T-helper 1 cell treated with Interleukin-12 subunit alpha and Interleukin-12 subunit beta and Interleukin-4 antibody, amounts not matched to agents 30 μg/mL and 1 μg/mL, for 36 hours (primary cell): ENCODE data around the gene INSYN2B.
A peak's percentile ranks its signal among the peaks of the same experiment; 100 is the strongest.
"Not testable (repeated sequence)": the region's sequence is repeated elsewhere in the genome, so short reads cannot be mapped to it uniquely, and the experiment has no call there.

Experiments used
- H3K27ac Mint-ChIP-seq: one replicate; pipeline ENCODE4 v1.8.0; 2021; ENCODE audit warnings: mild to moderate bottlenecking, mixed read lengths
- H3K27me3 Mint-ChIP-seq: one replicate; pipeline ENCODE4 v1.8.0; 2021; ENCODE audit warnings: low read depth, mixed read lengths
- H3K36me3 Mint-ChIP-seq: one replicate; pipeline ENCODE4 v1.8.0; 2021; ENCODE audit warnings: low read depth, mixed read lengths
- H3K4me1 Mint-ChIP-seq: one replicate; pipeline ENCODE4 v1.8.0; 2021; ENCODE audit warnings: low read depth, mixed read lengths
- H3K4me3 Mint-ChIP-seq: one replicate; pipeline ENCODE4 v1.8.0; 2021; ENCODE audit warnings: mild to moderate bottlenecking, moderate library complexity, mixed read lengths
- H3K9me3 Mint-ChIP-seq: one replicate; pipeline ENCODE4 v1.8.0; 2021; ENCODE audit warnings: mixed read lengths

Gene INSYN2B

DNA sequence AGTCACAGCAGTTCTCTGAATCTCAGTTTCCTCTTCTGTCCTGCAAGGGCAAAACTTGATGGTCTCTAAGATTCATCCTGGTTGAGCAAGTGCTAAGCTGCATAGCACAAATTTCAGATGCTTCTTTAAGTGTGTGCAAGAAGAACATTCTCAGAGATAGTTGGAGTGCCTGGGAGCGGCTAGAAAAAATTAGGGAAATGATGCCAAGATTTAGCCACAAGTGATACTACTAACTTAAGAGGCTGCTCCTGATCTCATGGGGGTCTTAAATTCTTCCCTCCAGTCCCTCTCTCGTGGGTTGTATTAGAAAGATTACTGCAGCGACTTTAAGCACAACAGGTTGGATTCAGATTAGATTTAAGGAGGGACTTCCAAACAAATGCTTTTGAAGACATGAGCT lies 24.2 kb downstream of the INSYN2B start:
- H3K4me3 Mint-ChIP-seq = no peak overlapping the region
- H3K27me3 Mint-ChIP-seq = no peaks in the 10 kb centered on the region
- no peak overlapping the region for H3K27ac Mint-ChIP-seq
- H3K36me3 Mint-ChIP-seq = peaks cover 9% of the 10 kb centered on the region
- no peaks in the 10 kb centered on the region for H3K9me3 Mint-ChIP-seq
- peaks cover 4% of the 10 kb centered on the region for H3K4me1 Mint-ChIP-seq

DNA sequence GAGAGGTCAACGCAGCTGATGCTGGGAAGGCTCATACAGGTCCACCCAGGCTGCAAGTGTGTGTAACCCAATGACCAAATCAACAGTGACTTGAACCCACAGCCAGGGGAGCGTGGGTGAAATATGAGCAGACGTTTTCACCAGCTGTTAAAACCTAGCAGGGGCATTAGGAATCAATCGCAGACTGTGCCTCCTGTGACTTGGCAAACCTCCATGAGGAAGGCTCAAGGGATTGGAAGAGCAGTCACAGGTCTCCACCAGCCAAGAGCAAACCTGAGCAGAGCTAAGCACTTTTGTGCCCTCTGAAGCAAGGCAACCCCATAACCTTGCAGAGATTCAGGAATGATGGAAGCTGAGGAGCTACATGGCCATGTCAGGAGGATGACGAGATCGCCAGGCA lies 25.5 kb downstream of the INSYN2B start:
- Mint-ChIP-seq H3K4me1 (peaks cover 4% of the 10 kb centered on the region), H3K27ac (peak overlapping the region; percentile 45), H3K9me3 (no peaks in the 10 kb centered on the region), H3K36me3 (peaks cover 17% of the 10 kb centered on the region), H3K27me3 (no peaks in the 10 kb centered on the region), H3K4me3 (no peak overlapping the region)

DNA sequence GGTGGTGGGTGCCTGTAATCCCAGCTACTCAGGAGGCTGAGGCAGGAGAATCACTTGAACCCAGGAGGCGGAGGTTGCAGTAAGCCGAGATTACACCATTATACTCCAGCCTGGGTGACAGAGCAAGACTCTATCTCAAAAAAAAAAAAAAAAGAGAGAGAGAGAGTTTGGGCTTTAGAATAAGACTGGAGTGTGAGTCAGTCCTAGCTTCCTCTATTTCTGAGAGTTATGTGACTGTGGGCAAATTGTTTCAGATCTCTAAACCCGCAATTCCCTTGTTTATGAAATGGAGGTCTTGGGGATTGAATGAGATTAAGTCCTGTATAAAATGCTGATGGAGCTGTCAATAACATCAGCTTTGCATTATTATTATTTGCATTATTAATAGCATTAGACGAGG lies 27.1 kb downstream of the INSYN2B start:
- H3K27me3 Mint-ChIP-seq, H3K4me3 Mint-ChIP-seq, H3K9me3 Mint-ChIP-seq, H3K27ac Mint-ChIP-seq, H3K4me1 Mint-ChIP-seq: not testable (repeated sequence)
- peaks cover 24% of the 10 kb centered on the region for H3K36me3 Mint-ChIP-seq

DNA sequence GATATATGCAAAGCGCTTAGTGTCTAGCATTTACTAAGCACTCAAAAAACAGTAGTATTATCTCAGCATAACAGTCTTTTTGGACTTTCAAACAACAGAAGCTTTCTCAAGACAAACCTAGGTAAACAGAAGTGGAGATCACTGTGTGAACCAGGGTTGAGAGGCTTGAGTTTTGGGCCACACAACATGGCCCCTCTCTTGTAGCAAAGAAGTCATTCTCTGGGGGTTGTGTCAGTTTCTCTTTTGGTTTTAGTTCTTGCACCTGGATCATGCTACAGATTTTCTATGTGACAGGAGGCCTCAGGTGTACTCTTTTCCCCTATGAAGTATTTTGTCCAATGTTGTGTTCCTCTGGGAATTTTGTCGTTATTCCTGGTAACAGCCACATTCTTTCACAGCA lies 30.0 kb downstream of the INSYN2B start:
- peak overlapping the region; percentile 31 for H3K27ac Mint-ChIP-seq
- H3K27me3 Mint-ChIP-seq = no peaks in the 10 kb centered on the region
- no peak overlapping the region for H3K4me3 Mint-ChIP-seq
- peaks cover 29% of the 10 kb centered on the region for H3K36me3 Mint-ChIP-seq
- peaks cover 5% of the 10 kb centered on the region for H3K4me1 Mint-ChIP-seq
- no peaks in the 10 kb centered on the region for H3K9me3 Mint-ChIP-seq

DNA sequence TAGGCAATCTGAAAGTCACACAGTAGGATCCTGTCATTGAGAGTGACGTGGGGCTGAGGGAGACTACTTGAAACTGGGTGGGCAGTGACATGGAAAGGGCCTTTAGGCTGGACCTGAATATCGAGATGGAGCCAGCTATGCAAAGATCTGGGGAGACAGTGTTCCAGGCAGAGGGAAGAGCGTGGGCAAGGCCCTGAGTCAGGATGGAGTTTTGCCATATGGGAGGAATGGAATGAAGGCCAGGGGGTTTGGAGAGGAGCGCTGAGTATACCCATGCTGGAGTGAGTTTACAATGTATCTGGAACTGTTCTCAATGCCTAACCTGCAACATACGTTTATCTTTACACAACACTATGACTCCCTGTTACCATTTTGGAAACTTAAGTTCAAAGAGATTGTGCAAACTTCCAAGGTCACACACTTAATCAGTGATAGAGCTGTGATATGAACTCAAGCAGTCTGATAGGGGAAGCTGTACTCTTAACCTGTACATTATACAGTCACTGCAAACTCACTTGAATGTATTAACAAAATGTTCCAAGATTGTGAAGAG lies 33.5 kb downstream of the INSYN2B start:
- H3K27ac Mint-ChIP-seq = no peak overlapping the region
- peaks cover 26% of the 10 kb centered on the region for H3K36me3 Mint-ChIP-seq
- peaks cover 3% of the 10 kb centered on the region for H3K4me1 Mint-ChIP-seq
- H3K4me3 Mint-ChIP-seq = no peak overlapping the region
- H3K9me3 Mint-ChIP-seq = no peaks in the 10 kb centered on the region
- H3K27me3 Mint-ChIP-seq = no peaks in the 10 kb centered on the region

DNA sequence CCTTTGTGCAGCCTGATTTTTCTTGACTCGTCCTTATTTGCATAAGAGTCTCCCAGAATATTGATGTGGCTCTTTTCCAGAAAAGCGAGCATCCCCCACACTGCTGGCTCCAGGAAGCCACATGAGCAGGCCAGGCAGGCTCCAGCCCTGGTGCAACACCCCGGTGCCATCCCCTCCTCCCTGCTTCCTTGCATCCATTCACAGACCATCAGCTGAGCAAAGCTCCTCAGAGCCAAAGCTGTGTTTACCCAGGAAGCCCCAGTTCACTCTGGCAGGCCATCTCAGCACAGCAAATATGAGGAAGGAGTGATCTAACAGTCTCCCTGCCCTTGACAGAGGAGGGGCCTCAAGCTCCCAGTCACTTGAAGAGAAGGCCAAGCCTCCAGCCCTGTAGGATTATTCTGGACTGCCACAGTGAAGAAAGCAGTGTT lies 34.4 kb downstream of the INSYN2B start:
- Mint-ChIP-seq H3K4me3 (no peak overlapping the region), H3K27me3 (no peaks in the 10 kb centered on the region), H3K9me3 (no peaks in the 10 kb centered on the region), H3K36me3 (peaks cover 20% of the 10 kb centered on the region), H3K27ac (no peak overlapping the region), H3K4me1 (peaks cover 3% of the 10 kb centered on the region)

DNA sequence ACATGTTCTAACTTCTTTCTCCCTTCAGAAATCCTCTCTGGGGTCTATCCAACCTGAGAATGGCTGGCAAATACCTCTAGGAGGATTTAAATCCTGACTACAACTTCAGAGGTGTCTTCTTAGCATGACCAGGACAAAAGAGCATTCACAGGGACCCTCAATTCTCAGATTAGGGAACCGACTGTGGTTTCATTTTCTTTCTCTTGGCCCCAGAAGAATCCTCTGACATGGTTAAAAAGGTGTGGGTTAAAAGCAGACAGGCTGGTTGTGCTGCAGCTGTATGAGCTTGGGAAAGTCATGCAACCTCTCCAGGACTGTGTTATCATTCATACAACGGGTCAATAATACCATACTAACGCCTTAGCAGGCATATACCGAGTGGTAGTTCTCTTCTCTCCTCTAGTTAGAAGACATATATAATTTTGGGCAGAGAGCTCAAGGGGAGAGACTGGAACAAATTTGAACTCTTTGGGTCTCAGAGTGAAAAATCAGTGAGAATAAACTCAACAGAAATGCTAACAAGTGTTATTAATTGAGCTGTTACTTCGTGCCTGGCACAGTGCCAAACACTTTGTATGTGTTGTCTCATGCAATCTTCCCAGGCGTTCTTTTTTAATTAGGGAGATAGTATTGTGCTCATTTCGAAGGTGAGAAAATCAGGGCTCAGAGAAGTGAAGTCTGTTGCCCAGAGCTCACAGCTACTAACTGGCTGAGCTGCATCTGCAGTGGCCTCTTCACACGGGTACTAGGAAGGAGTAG lies 35.2 kb downstream of the INSYN2B start:
- peaks cover 17% of the 10 kb centered on the region for H3K36me3 Mint-ChIP-seq
- no peak overlapping the region for H3K27ac Mint-ChIP-seq
- no peak overlapping the region for H3K4me3 Mint-ChIP-seq
- no peaks in the 10 kb centered on the region for H3K27me3 Mint-ChIP-seq
- peaks cover 3% of the 10 kb centered on the region for H3K4me1 Mint-ChIP-seq
- no peaks in the 10 kb centered on the region for H3K9me3 Mint-ChIP-seq

DNA sequence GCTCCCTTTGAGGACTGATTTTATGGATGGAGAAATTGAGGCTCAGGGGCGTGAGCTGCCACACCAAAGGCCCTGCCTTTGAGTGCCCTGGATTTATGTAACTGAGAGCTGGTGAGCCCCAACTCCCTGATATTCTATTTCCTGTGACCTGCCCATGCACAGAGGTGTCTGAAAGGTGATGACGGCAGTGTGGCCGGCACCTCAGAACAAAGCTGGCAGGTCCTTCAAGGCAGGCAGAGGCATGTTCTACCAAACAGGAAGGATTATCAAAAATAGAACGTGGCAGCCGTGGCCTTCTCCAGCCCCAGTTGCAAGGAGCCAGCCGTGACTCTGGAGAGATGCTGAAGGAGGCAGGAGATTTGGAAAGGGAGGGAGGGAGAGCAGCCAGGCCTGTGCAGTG lies 36.2 kb downstream of the INSYN2B start:
- no peaks in the 10 kb centered on the region for H3K27me3 Mint-ChIP-seq
- H3K9me3 Mint-ChIP-seq = no peaks in the 10 kb centered on the region
- H3K4me1 Mint-ChIP-seq = peaks cover 3% of the 10 kb centered on the region
- no peak overlapping the region for H3K4me3 Mint-ChIP-seq
- peaks cover 10% of the 10 kb centered on the region for H3K36me3 Mint-ChIP-seq
- H3K27ac Mint-ChIP-seq = peak overlapping the region; percentile 33

DNA sequence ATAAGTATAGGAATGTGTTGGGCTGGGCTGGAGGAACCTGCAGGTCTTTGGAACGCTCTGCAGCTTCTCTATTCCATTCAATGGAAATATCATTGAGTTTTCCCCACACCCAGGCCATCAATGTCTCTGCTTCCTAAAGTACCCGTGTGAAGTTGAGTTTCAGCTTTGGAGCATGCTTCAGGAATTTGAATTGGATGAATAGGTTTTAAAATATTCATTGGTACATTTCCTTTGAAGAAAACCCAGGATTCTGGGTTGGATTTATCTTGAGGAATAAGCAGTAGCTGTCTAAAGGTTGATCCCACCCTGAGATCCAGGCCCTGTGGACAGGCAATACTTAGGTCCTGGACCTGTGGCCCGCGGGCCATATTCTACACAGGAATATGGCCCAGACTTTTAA lies 37.3 kb downstream of the INSYN2B start:
- peaks cover 4% of the 10 kb centered on the region for H3K36me3 Mint-ChIP-seq

DNA sequence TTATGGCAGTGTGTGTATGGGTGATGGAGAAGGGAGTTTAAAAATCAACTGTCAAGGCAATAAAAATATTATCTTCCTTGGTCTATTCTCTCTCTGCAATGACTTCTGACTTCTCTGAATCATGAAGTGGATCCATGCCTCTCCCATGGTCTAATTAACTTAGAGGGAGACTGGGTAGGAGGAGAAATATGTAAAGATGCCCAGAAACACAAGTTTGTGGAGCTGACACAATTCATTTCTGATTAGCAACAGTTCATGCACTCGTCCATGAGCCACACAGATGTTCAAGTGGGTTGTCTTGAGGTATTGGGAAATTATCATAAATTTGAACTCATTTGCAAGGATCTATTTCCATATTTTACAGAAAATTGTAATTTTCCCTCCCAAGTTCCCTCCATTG lies 38.1 kb downstream of the INSYN2B start:
- H3K9me3 Mint-ChIP-seq = no peaks in the 10 kb centered on the region
- H3K27me3 Mint-ChIP-seq = no peaks in the 10 kb centered on the region
- no peak overlapping the region for H3K4me3 Mint-ChIP-seq
- H3K36me3 Mint-ChIP-seq = peaks cover 5% of the 10 kb centered on the region
- peaks cover 5% of the 10 kb centered on the region for H3K4me1 Mint-ChIP-seq
- no peak overlapping the region for H3K27ac Mint-ChIP-seq

More for the DNA sequence above, 37.3 kb downstream of the INSYN2B start:
- Mint-ChIP-seq H3K27me3 (no peaks in the 10 kb centered on the region), H3K4me1 (peaks cover 3% of the 10 kb centered on the region), H3K27ac (no peak overlapping the region), H3K9me3 (no peaks in the 10 kb centered on the region), H3K4me3 (no peak overlapping the region)

DNA sequence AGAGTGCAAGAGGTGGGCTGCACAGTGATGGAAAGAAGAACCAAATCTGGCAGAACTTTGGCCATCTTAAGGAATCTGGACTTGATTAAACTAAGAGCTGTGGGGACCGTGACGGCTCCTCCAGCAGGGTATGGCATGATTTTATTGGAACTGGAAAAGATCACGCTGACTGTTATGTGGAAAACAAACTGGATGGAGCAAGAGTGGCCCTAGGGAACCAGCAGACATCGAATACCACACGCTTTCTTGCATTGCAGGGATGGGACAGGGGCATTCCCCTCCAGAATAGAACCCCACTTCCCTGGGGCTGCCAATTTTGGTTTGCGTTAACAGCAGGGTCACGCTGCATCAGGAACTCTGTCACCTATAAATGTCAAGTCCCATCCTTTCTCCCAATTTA lies 38.8 kb downstream of the INSYN2B start:
- no peaks in the 10 kb centered on the region for H3K27me3 Mint-ChIP-seq
- H3K4me3 Mint-ChIP-seq = no peak overlapping the region
- H3K9me3 Mint-ChIP-seq = no peaks in the 10 kb centered on the region
- H3K27ac Mint-ChIP-seq = no peak overlapping the region
- H3K36me3 Mint-ChIP-seq = peaks cover 6% of the 10 kb centered on the region
- peaks cover 8% of the 10 kb centered on the region for H3K4me1 Mint-ChIP-seq

DNA sequence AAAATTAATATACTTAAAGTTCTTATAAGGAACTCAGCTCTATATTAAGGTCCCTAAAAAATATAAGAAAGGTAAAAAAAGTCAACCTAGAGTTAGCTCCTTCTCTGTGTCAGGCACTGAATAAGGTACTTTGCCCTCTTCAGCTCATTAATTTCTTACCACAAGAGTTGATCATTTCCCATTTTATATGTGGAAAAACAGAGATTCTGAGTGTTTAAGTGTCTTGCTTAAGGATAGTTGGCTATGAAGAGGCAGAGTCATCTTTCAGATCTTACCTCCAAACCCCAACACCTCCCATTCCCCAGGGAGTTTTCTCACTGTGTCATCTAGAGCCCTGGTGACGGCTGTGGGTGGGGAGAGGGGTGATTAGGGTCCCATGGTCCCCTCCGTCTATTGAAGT lies 40.6 kb downstream of the INSYN2B start:
- no peaks in the 10 kb centered on the region for H3K9me3 Mint-ChIP-seq
- H3K4me3 Mint-ChIP-seq = no peak overlapping the region
- H3K27ac Mint-ChIP-seq = no peak overlapping the region
- peaks cover 15% of the 10 kb centered on the region for H3K4me1 Mint-ChIP-seq
- peaks cover 12% of the 10 kb centered on the region for H3K36me3 Mint-ChIP-seq
- H3K27me3 Mint-ChIP-seq = no peaks in the 10 kb centered on the region

DNA sequence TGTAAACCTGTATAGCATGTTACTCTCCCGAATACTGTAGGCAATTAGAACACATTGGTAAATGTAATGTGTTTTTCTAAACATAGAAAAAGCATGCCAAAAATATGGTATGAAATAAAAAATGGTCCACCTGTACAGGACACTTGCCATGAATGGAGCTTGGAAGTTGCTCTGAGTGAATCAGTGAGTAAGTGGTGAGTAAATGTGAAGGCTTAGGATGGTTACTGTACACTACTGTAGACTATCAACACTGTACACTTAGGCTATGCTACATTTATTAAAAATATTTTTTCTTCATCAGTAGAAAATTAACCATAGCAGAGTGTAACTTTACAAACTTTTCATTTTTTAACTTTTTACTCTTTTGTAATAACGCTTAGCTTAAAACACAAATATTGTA lies 41.9 kb downstream of the INSYN2B start:
- H3K27me3 Mint-ChIP-seq = no peaks in the 10 kb centered on the region
- H3K4me3 Mint-ChIP-seq = no peak overlapping the region
- no peak overlapping the region for H3K27ac Mint-ChIP-seq
- H3K4me1 Mint-ChIP-seq = peaks cover 17% of the 10 kb centered on the region
- H3K36me3 Mint-ChIP-seq = peaks cover 12% of the 10 kb centered on the region
- no peaks in the 10 kb centered on the region for H3K9me3 Mint-ChIP-seq

DNA sequence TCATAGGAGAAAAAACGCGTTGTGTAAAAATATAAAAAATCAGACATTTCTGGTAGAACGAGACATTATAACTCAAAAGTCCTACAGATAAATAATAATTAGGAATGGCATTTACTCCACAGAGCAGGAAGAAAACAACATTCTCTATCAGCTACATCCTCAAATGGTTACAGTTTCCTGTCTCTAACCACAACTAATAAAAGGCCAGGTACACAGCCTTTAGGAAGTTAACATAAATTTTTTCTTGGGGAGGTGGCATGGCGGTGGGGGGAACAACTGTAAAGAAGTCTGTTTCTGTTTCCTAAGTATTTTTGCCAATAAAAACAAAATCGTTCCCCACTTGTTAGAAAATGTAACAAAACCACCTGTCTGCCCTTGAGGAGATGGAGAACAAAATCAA lies 44.5 kb downstream of the INSYN2B start:
- no peaks in the 10 kb centered on the region for H3K27me3 Mint-ChIP-seq
- H3K27ac Mint-ChIP-seq = no peak overlapping the region
- no peaks in the 10 kb centered on the region for H3K9me3 Mint-ChIP-seq
- peaks cover 17% of the 10 kb centered on the region for H3K36me3 Mint-ChIP-seq
- peaks cover 17% of the 10 kb centered on the region for H3K4me1 Mint-ChIP-seq
- H3K4me3 Mint-ChIP-seq = no peak overlapping the region

DNA sequence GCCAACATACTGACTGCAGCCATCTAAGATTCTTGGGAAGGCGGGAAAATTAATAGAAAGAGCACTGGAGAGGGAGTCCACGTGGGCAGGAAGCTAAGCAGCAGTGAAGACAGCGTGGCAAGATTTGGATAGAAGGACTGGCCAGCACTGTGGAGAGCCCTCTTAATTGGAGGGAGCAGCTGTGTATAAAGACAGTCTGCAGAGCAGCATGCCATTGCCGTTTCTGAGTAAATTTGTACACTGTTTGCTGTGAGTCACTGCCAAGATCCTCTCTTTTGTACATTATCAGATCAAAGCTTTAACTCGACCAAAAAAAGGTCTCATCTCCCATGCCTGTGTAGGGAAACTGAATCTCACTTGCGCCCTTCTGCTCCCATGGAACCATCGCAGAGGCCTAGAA lies 45.3 kb downstream of the INSYN2B start:
- no peak overlapping the region for H3K4me3 Mint-ChIP-seq
- H3K27ac Mint-ChIP-seq = peak overlapping the region; percentile 37
- H3K27me3 Mint-ChIP-seq = no peaks in the 10 kb centered on the region
- H3K9me3 Mint-ChIP-seq = no peaks in the 10 kb centered on the region
- H3K4me1 Mint-ChIP-seq = peaks cover 17% of the 10 kb centered on the region
- H3K36me3 Mint-ChIP-seq = peaks cover 19% of the 10 kb centered on the region
